T-helper 2 cell treated with Interferon-gamma antibody and Interleukin-4, amounts not matched to agents 5 μg/mL and 100 μg/mL, for 36 hours (primary cell): ENCODE data around the gene DYRK2.
A peak's percentile ranks its signal among the peaks of the same experiment; 100 is the strongest.

Source experiments
- DNase-seq: peaks from one replicate; pipeline ENCODE4 v3.0.0; 2021; ENCODE audit warnings: low spot score
- H3K27ac Mint-ChIP-seq: one replicate; pipeline ENCODE4 v1.8.0; 2021; ENCODE audit warnings: mild to moderate bottlenecking, mixed read lengths
- H3K27me3 Mint-ChIP-seq: one replicate; pipeline ENCODE4 v1.8.0; 2021; ENCODE audit warnings: low read depth, mixed read lengths
- H3K36me3 Mint-ChIP-seq: one replicate; pipeline ENCODE4 v1.8.0; 2021; ENCODE audit warnings: low read depth, mixed read lengths
- H3K4me1 Mint-ChIP-seq: one replicate; pipeline ENCODE4 v1.8.0; 2021; ENCODE audit warnings: low read depth, mixed read lengths
- H3K4me3 Mint-ChIP-seq: one replicate; pipeline ENCODE4 v1.8.0; 2022; ENCODE audit warnings: mild to moderate bottlenecking, moderate library complexity, mixed read lengths
- H3K9me3 Mint-ChIP-seq: one replicate; pipeline ENCODE4 v1.8.0; 2021; ENCODE audit warnings: mixed read lengths

DYRK2 gene

DNA sequence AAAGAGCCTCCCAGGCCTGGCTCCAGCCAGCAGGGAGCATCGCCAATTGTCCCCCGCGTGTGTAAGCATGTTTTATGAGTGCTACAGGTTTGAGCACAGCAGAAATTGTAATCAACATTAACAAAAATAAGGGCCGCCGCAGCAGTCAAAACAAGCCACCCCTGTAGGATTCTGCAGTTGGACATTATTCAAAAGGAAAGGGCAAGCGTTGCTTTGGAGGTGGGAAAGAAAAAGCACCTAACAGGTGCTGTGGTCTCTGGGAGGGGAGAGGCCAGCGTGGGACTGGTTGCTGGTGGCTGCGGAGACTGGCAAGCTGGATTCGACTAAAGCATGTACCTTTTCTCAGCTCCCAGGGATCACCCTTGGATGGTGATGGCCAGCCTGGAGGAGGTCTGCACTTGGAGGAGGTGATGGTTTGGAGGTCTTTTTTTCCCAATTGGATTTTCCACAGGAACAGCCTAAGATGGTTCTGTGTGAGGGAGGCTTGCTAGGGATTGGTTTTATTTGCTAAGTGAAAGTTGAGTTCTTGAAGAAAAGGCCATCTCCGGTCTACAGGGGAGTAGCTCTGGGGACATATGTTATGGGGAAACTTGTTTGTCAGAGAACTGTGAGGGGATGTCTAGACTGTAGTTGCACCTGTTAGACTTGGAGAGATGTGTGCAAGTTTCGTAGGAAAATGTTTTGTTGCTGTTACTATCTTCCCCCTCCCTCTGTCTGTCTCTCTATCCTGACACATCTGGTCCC lies 2.0 kb downstream of the DYRK2 start:
- peak overlapping the region; percentile 80 for H3K27ac Mint-ChIP-seq
- peaks cover 35% of the 10 kb centered on the region for H3K36me3 Mint-ChIP-seq
- H3K4me1 Mint-ChIP-seq = peaks cover 47% of the 10 kb centered on the region
- H3K27me3 Mint-ChIP-seq = peaks cover 14% of the 10 kb centered on the region
- H3K4me3 Mint-ChIP-seq = peak overlapping the region; percentile 86
- no peaks in the 10 kb centered on the region for H3K9me3 Mint-ChIP-seq
- no peak for DNase-seq

DNA sequence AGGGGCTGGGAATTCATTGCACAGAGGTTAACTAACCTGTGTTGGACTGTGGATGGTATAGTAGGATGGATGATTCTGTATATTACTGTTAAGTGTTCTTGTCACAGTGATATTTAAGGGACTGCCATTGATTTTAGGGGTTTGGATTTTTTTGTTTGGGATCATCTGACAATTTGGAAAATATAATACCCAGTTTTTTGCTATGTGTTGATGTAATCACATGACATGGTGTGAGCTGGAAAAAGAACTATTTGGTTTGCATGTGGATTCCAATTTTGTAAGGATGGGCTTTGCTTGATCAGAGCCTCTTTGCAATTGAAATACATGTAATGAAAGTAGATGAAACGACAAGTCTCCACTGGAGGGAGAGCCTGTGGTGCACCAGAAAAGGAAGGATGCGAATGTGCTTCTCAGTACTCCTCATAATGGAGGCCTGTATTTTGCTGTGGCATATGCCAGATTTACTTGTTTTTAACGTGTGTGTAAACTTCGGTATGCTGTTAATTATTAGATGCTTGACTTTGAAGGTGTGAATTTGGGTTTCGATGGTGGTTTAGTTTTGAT lies 2.7 kb downstream of the DYRK2 start:
- no peaks in the 10 kb centered on the region for H3K9me3 Mint-ChIP-seq
- peak overlapping the region; percentile 86 for H3K4me3 Mint-ChIP-seq
- DNase-seq = peak; percentile 13
- peaks cover 46% of the 10 kb centered on the region for H3K4me1 Mint-ChIP-seq
- peaks cover 38% of the 10 kb centered on the region for H3K36me3 Mint-ChIP-seq
- H3K27me3 Mint-ChIP-seq = peaks cover 11% of the 10 kb centered on the region
- peak overlapping the region; percentile 80 for H3K27ac Mint-ChIP-seq

DNA sequence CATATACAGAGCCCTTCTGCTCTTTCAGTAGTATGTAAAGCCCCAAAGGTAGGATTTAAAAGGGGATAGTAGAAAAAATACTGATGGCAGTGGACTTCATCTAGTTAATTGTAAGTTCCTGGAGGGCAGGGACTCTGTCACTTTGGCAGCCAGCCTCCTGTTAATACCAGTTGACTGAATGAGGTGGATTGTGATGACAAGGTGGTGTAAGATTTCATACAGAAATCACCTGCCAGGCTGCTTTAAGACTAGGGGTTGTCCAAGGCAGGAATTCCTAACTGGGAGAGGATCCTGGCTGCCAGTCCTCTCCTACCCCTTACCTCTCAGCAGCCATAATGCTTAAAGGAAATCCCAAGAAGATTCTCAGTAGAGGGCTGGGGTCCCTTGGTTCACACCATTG lies 7.3 kb downstream of the DYRK2 start:
- H3K4me3 Mint-ChIP-seq = no peak overlapping the region
- peaks cover 58% of the 10 kb centered on the region for H3K36me3 Mint-ChIP-seq
- H3K27me3 Mint-ChIP-seq = no peaks in the 10 kb centered on the region
- H3K27ac Mint-ChIP-seq = no peak overlapping the region
- H3K4me1 Mint-ChIP-seq = peaks cover 31% of the 10 kb centered on the region
- no peak for DNase-seq
- no peaks in the 10 kb centered on the region for H3K9me3 Mint-ChIP-seq

GRCh38 chr12:67656251-67656650 lies 7.7 kb downstream of the DYRK2 start:
- H3K4me1 Mint-ChIP-seq = peaks cover 31% of the 10 kb centered on the region
- H3K4me3 Mint-ChIP-seq = no peak overlapping the region

GRCh38 chr12:67658486-67658885 lies 9.9 kb downstream of the DYRK2 start:
- H3K36me3 Mint-ChIP-seq = peaks cover 54% of the 10 kb centered on the region
- H3K9me3 Mint-ChIP-seq = no peaks in the 10 kb centered on the region
- H3K4me1 Mint-ChIP-seq = peaks cover 31% of the 10 kb centered on the region
- H3K27ac Mint-ChIP-seq = no peak overlapping the region
- no peaks in the 10 kb centered on the region for H3K27me3 Mint-ChIP-seq
- no peak for DNase-seq
- no peak overlapping the region for H3K4me3 Mint-ChIP-seq

More at GRCh38 chr12:67656251-67656650, 7.7 kb downstream of the DYRK2 start:
- Mint-ChIP-seq H3K9me3 (no peaks in the 10 kb centered on the region), H3K27me3 (no peaks in the 10 kb centered on the region), H3K36me3 (peaks cover 56% of the 10 kb centered on the region), H3K27ac (no peak overlapping the region)
- DNase-seq = no peak

DNA sequence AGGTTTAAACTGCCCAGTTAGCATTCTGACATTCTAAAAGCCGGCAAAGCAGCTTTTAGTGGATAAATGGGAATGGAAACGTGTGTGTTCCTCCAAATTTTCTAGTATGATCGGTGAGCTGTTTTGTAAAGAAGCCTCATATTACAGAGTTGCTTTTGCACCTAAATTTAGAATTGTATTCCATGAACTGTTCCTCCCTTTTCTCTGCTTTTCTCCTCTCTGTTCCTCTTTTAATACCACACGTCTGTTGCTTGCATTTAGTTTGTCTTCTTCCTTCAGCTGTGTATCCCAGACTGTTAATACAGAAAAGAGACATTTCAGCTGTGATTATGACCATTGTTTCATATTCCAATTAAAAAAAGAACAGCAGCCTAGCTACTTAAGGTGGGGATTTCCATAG lies 10.7 kb downstream of the DYRK2 start:
- no peak overlapping the region for H3K4me3 Mint-ChIP-seq

GRCh38 chr12:67661311-67662021 lies 12.9 kb downstream of the DYRK2 start:
- H3K27ac Mint-ChIP-seq = peak overlapping the region; percentile 21
- DNase-seq = no peak
- H3K4me1 Mint-ChIP-seq = peaks cover 23% of the 10 kb centered on the region
- no peaks in the 10 kb centered on the region for H3K9me3 Mint-ChIP-seq
- peak overlapping the region; percentile 19 for H3K4me3 Mint-ChIP-seq
- H3K36me3 Mint-ChIP-seq = peaks cover 37% of the 10 kb centered on the region
- no peaks in the 10 kb centered on the region for H3K27me3 Mint-ChIP-seq

More for the DNA sequence above, 10.7 kb downstream of the DYRK2 start:
- Mint-ChIP-seq H3K27ac (no peak overlapping the region), H3K27me3 (no peaks in the 10 kb centered on the region), H3K4me1 (peaks cover 28% of the 10 kb centered on the region), H3K36me3 (peaks cover 48% of the 10 kb centered on the region), H3K9me3 (no peaks in the 10 kb centered on the region)
- DNase-seq = no peak

- H3K4me1 Mint-ChIP-seq = peaks cover 28% of the 10 kb centered on the region
- H3K27me3 Mint-ChIP-seq = no peaks in the 10 kb centered on the region
- no peaks in the 10 kb centered on the region for H3K9me3 Mint-ChIP-seq
- H3K27ac Mint-ChIP-seq = no peak overlapping the region
- H3K4me3 Mint-ChIP-seq = no peak overlapping the region
- H3K36me3 Mint-ChIP-seq = peaks cover 22% of the 10 kb centered on the region
- DNase-seq = no peak
Observed at GRCh38 chr12:67662910-67663538, 14.5 kb downstream of the DYRK2 start.

DNA sequence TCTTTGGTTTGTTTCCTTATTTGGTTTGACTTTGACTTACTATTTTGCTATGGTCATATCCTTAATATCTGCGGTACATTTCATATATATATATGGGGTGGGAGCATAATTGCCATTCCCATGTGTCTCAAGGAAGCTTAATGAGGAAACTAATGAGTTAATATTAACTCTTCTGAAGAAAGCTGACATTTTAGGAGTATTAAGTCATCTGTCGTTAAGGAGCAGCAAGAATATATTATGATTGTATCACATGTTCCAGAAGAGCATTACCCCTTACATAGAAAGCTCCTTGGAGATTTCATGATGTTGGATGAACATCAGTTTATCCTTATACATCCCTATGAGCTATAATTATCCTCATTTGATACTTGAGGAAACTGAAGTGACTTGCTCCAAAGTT lies 15.6 kb downstream of the DYRK2 start:
- Mint-ChIP-seq H3K36me3 (peaks cover 18% of the 10 kb centered on the region), H3K4me3 (no peak overlapping the region), H3K27ac (no peak overlapping the region), H3K27me3 (no peaks in the 10 kb centered on the region), H3K4me1 (peaks cover 28% of the 10 kb centered on the region), H3K9me3 (no peaks in the 10 kb centered on the region)
- DNase-seq = no peak

GRCh38 chr12:67665679-67666078 lies 17.1 kb downstream of the DYRK2 start:
- Mint-ChIP-seq H3K27ac (no peak overlapping the region), H3K9me3 (no peaks in the 10 kb centered on the region), H3K27me3 (no peaks in the 10 kb centered on the region), H3K4me3 (no peak overlapping the region), H3K4me1 (peaks cover 34% of the 10 kb centered on the region), H3K36me3 (peaks cover 16% of the 10 kb centered on the region)
- no peak for DNase-seq

GRCh38 chr12:67666605-67667004 lies 18.1 kb downstream of the DYRK2 start:
- Mint-ChIP-seq H3K4me1 (peaks cover 24% of the 10 kb centered on the region), H3K36me3 (peaks cover 11% of the 10 kb centered on the region), H3K4me3 (no peak overlapping the region), H3K27ac (no peak overlapping the region), H3K27me3 (no peaks in the 10 kb centered on the region), H3K9me3 (peaks cover under 1% of the 10 kb centered on the region)
- no peak for DNase-seq

- H3K9me3 Mint-ChIP-seq = peaks cover 8% of the 10 kb centered on the region
- peaks cover 18% of the 10 kb centered on the region for H3K4me1 Mint-ChIP-seq
- peaks cover 12% of the 10 kb centered on the region for H3K36me3 Mint-ChIP-seq
- no peak for DNase-seq
- no peaks in the 10 kb centered on the region for H3K27me3 Mint-ChIP-seq
- H3K27ac Mint-ChIP-seq = no peak overlapping the region
- H3K4me3 Mint-ChIP-seq = no peak overlapping the region
Observed at GRCh38 chr12:67667276-67668073, 18.9 kb downstream of the DYRK2 start.

DNA sequence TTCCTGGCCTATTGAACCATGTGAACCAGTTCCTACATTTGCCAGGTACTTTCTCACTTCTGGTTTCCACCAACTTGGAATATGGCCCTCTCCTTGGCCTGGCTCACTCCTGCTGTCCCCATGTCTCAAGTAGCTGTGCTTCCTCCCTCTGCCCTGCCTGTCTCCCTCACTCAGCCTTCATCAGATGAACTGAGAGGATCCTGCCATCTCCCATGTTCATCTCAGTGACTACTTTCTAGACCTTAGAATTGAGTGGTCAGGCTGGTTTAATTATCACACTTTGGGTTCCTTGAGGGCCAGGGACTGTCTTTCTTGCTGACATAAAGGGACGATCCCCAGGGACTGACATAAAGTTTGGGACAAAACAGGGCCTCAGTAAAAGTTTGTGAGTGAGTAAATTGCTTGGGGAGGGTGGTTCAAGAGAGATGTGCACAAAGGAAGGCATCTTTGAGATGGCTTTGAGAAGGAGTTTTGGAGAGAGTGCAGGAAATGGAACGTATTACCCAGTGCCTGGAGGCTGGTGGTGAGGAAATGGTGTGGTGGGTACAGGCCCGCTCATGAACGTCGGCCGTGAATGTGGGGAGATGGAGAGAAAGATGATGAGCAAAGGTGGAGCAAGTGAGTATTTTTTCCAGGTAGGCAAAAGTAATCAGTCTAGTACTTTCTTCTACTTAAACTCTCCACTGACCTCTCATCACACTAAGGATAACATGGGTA lies 20.8 kb downstream of the DYRK2 start:
- H3K4me3 Mint-ChIP-seq = no peak overlapping the region
- peaks cover 25% of the 10 kb centered on the region for H3K9me3 Mint-ChIP-seq
- H3K27ac Mint-ChIP-seq = no peak overlapping the region
- no peaks in the 10 kb centered on the region for H3K27me3 Mint-ChIP-seq
- H3K36me3 Mint-ChIP-seq = peaks cover 27% of the 10 kb centered on the region
- no peak for DNase-seq
- peaks cover 17% of the 10 kb centered on the region for H3K4me1 Mint-ChIP-seq
